H1 (cell line): ENCODE measurements around the gene UBE2O. TPM values are rescaled to one million over a fixed set of nuclear protein-coding genes. Genes with fewer than 3 reads are reported as not detected.

Experiments used
- ASH2L ChIP-seq: fragments of 200-600, 300-600 bp; sonication (generic); IDR thresholded peaks from one replicate; pipeline ENCODE4 v1.7.1; 2017; ENCODE audit warnings: low read length
- CTBP2 ChIP-seq: IDR thresholded peaks from 2 replicates; pipeline ENCODE4 v1.7.0; 2011; ENCODE audit warnings: borderline replicate concordance, mild to moderate bottlenecking, moderate library complexity, mixed read lengths, low read length; ENCODE audit not compliant: insufficient read depth, insufficient read length
- E2F6 ChIP-seq: IDR thresholded peaks from 2 replicates; pipeline ENCODE4 v1.6.1; 2012; ENCODE audit warnings: inconsistent platforms
- EGR1 ChIP-seq: IDR thresholded peaks from 2 replicates; pipeline ENCODE4 v1.6.1; 2011; ENCODE audit warnings: low read depth, low read length, borderline replicate concordance
- FOSL1 ChIP-seq: IDR thresholded peaks from 2 replicates; pipeline ENCODE4 v1.6.1; 2011; ENCODE audit warnings: mild to moderate bottlenecking, low read depth, low read length, moderate library complexity; ENCODE audit not compliant: insufficient read depth
- SIX5 ChIP-seq: IDR thresholded peaks from 2 replicates; pipeline ENCODE4 v1.6.1; 2011; ENCODE audit warnings: mild to moderate bottlenecking, low read depth, low read length
- SP4 ChIP-seq: IDR thresholded peaks from 2 replicates; pipeline ENCODE4 v1.6.1; 2012; ENCODE audit warnings: low read length, inconsistent platforms
- SRF ChIP-seq: IDR thresholded peaks from 2 replicates; pipeline ENCODE4 v1.6.1; 2011; ENCODE audit warnings: mild to moderate bottlenecking, low read depth, low read length, moderate library complexity
- polyA plus RNA-seq, 7 experiments: library from polyadenylated mRNA; depleted of rRNA in 3 of 7; stranded (reverse) in 5 of 7; unstranded in 2 of 7; fragments of >200 nt in 5 of 7; fragments of 200-250 nt in 2 of 7; gene quantifications; 1 replicate in 5 of 7; 2 replicates in 1 of 7; 4 replicates in 1 of 7; pipeline versions ENCODE4 v1.2.1 to v1.2.3, GENCODE V29; 2011 to 2013; ENCODE audit warnings: missing spikeins in 2 of 7, mixed read lengths in 2 of 7
- total RNA-seq: library from RNA; stranded (reverse); fragmentation: NEBNext Ultra II Directional; extraction: Animal tissue kit (Norgen Biotek cat#: 25700); gene quantifications from 2 replicates; pipeline ENCODE4 v1.2.1, GENCODE V29; 2021

The UBE2O gene
- total and polyA plus RNA-seq, 2 of the 8 experiments (the other 6 are each of a cell fraction or from before 2014, with no cell fraction given), result 24.4 to 63.0 TPM

- TF ChIP-seq E2F6, result no peak
- no peak for TF ChIP-seq EGR1
- TF ChIP-seq CTBP2, result no peak
- TF ChIP-seq SRF, result no peak
- no peak for TF ChIP-seq SIX5
- TF ChIP-seq SP4, result no peak
- no peak for TF ChIP-seq ASH2L
- no peak for TF ChIP-seq FOSL1
Observed at GRCh38 chr17:76495663-76496400, 42.9 kb upstream of the UBE2O start (continued).
